ENCODE data around the gene RAB37.
A peak's percentile ranks its signal among the peaks of the same experiment; 100 is the strongest.

Gene RAB37

GRCh38 chr17:74743755-74744154 is 6.7 kb downstream of the RAB37 start:
- DNase-seq (ENCODE audit: low read depth) = no peak
- no peak overlapping the region for H3K4me3 ChIP-seq (ENCODE audit: control insufficient read depth, low read depth, low read length)
- no peak for TF ChIP-seq CTCF (IDR thresholded peaks at IDR 0.05; ENCODE audit: control insufficient read depth, insufficient read depth, low read depth, low read length, missing control alignments)

DNA sequence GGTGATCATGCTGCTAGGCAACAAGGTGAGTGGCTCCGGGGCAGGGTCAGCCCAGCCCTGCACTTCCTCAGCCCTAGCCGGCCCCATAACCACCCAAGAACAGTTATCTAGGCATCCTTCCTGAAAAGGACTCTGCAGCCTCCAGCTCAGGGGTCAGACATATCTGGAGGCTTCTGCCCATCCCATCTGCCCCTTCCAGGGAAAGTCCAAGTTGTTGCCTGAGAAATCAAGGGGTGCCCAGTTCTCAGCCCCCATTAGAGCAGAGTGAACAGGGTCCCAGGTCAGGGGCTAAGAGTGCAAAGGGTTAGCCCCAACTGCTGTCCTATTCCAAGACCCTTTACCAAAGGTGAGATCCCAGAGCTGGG is 7.3 kb downstream of the RAB37 start:
- TF ChIP-seq CTCF (IDR thresholded peaks at IDR 0.05; ENCODE audit: control insufficient read depth, insufficient read depth, low read depth, low read length, missing control alignments) = no peak
- DNase-seq (ENCODE audit: low read depth) = no peak

DNA sequence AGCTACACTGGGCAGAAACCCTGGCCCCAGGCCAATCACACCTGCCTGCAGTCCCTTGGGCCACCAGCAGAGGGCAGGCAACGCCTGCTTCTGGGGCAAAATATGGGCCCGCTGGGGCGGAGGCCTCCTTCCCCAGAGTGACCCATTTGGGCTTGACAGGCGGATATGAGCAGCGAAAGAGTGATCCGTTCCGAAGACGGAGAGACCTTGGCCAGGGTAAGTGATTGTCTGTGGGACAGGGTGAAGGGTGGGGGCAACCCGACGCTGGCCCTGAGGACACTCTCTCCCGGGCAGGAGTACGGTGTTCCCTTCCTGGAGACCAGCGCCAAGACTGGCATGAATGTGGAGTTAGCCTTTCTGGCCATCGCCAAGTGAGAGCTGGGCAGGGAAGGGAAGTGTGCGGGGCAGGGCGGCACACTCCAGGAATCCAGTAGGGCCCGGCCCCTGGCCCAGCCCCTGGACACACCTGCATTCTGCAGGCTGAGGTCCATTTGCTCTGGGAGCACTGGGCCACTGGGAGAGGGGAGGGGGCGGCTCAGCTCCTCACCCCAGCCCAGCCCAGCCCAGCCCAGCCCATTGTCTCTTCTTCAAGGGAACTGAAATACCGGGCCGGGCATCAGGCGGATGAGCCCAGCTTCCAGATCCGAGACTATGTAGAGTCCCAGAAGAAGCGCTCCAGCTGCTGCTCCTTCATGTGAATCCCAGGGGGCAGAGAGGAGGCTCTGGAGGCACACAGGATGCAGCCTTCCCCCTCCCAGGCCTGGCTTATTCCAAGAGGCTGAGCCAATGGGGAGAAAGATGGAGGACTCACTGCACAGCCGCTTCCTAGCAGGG is 7.9 kb downstream of the RAB37 start:
- no peak overlapping the region; the same call in 1 of the 2 replicates for H3K4me3 ChIP-seq (ENCODE audit: control insufficient read depth, low read depth, low read length)
- peak; percentile 100 for TF ChIP-seq CTCF (IDR thresholded peaks at IDR 0.05; ENCODE audit: control insufficient read depth, insufficient read depth, low read depth, low read length, missing control alignments)
- peak; percentile 10 for DNase-seq (ENCODE audit: low read depth)

More for the DNA sequence above, 7.3 kb downstream of the RAB37 start:
- H3K4me3 ChIP-seq (ENCODE audit: control insufficient read depth, low read depth, low read length) = no peak overlapping the region

GRCh38 chr17:74745548-74746177 is 8.6 kb downstream of the RAB37 start:
- no peak overlapping the region for H3K4me3 ChIP-seq (ENCODE audit: control insufficient read depth, low read depth, low read length)
- no peak for TF ChIP-seq CTCF (IDR thresholded peaks at IDR 0.05; ENCODE audit: control insufficient read depth, insufficient read depth, low read depth, low read length, missing control alignments)
- no peak for DNase-seq (ENCODE audit: low read depth)

DNA sequence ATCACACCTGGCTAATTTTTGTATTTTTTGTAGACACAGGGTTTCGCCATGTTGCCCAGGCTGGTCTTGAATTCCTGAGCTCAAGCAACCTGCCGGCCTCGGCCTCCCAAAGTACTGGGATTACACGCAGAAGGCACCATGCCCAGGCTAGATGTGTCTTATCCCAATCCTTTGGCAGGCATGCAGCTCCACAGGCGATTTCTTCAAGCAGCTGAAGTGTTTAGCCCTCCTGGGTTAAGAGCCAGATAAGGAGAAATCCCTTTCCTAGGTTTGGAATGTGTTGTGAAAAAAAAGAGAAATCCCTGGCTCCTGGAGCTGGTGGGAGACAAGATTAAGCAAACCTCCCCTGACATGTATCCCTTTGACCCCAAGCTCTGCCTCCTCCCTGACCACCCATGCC is 9.3 kb downstream of the RAB37 start:
- TF ChIP-seq CTCF (IDR thresholded peaks at IDR 0.05; ENCODE audit: control insufficient read depth, insufficient read depth, low read depth, low read length, missing control alignments) = no peak
- H3K4me3 ChIP-seq (ENCODE audit: control insufficient read depth, low read depth, low read length) = no peak overlapping the region

DNA sequence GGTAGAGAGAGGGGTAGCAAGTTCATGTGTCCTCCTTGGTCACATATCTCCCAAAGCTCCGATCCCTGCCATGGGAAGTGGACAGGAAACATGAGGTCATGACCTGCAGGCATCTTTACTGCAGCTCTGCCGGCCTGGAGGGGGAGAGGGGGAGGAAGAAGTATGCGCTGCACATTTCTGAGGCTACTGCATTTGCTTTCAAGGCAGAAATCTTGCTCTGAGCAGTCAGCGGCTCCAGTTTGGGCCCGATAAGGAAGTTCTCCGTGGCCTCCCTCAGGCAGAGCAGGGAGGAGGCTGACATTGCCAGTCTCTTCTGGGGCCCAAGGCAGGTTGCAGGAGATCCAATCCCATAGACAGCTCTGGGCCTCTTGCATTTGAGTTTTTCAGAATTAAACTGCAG is 9.9 kb downstream of the RAB37 start:
- no peak for TF ChIP-seq CTCF (IDR thresholded peaks at IDR 0.05; ENCODE audit: control insufficient read depth, insufficient read depth, low read depth, low read length, missing control alignments)
- H3K4me3 ChIP-seq (ENCODE audit: control insufficient read depth, low read depth, low read length) = no peak overlapping the region
- no peak for DNase-seq (ENCODE audit: low read depth)

More for the DNA sequence above, 9.3 kb downstream of the RAB37 start:
- no peak for DNase-seq (ENCODE audit: low read depth)
